ENCODE data around the gene TFPT. TPM values are rescaled to one million over a fixed set of nuclear protein-coding genes. Genes with fewer than 3 reads are reported as not detected.

Gene TFPT
- total RNA-seq, 1 donor from 2014 or later, result 13.0 TPM

DNA sequence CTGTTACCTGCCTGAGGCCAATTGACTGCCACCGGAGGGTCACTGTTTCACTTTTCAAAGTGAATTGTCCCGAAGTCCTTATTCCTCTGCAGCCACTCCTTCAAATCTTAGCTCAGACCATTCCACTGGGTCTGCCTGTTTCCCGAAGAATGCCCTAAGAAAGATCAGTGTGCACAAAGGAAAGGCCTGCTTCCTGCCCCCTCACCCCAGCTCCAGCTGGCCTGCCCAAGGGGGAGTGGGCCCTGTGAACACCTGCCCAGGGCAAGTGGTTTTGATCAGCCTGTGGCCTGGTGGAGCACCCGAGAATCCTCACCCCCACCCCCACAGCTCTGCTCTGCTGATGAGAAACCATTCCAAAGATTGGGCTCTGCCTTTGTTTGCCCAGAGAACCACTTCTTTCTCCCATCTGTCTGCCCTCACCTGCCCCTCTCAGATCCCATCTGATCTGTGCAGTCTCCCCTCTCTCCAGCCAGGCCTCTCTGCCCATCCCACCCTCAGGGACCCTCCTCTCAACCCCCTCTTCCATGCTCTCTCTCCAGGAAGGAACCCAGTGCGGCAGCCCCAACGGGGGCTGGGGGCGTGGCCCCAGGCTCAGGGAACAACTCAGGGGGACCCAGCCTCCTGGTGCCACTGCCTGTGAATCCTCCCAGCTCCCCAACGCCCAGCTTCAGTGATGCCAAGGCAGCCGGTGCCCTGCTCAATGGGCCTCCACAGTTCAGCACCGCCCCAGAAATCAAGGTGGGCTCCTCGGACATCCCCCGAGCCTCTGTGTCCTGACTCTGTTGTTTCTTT lies 33.8 kb upstream of the TFPT start:
- DNase-seq (ENCODE audit: low read depth), result peak; percentile 34

DNA sequence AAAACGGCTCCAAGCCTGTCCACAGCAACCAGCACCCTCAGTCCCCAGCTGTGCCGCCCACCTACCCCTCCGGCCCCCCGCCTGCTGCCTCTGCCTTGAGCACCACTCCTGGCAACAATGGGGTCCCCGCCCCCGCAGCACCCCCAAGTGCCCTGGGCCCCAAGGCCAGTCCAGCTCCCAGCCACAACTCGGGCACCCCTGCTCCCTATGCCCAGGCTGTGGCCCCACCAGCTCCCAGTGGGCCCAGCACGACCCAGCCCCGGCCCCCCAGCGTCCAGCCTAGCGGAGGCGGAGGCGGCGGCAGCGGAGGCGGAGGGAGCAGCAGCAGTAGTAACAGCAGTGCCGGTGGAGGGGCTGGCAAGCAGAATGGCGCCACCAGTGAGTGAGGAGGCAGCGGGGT lies 32.7 kb upstream of the TFPT start:
- DNase-seq (ENCODE audit: low read depth), result no peak

DNA sequence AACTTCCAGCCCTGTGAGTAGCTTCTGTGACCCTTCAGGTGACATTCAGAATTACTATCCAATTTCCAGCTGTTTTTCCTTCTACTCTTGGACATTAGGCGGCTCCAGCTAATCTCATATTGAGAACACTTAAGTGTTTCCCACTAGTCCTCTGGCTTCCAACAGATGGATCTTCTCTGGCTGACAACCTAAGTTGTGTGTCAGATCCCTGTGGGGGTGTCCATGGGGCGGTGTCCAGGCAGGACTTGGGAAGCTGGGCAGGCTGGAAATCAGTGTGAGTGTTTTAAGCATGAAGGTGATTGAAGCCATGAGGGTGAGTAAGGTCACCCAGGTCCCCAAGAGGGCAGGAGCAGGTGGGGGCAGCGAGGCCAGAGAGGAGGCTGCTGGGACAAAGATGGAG lies 32.2 kb upstream of the TFPT start:
- no peak for DNase-seq (ENCODE audit: low read depth)

DNA sequence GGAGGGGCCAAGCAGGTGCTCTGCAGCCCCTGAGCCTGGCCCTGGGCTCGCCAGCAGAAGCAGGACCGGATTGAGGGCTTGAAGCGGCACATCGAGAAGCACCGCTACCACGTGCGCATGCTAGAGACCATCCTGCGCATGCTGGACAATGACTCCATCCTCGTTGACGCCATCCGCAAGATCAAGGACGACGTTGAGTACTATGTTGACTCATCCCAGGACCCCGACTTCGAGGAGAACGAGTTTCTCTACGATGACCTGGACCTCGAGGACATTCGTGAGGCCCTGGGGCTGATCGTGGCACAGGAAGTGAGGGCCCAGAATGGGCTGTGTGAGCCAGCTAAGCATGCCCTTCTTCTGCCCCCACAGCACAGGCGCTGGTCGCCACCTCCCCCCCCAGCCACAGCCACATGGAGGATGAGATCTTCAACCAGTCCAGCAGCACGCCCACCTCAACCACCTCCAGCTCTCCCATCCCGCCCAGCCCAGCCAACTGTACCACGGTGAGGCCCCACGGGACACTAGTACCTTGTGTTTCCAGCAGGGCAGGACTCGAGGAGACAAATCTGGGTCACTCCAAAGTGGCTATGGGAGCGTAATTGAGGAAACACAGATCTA lies 30.2 kb upstream of the TFPT start:
- DNase-seq (ENCODE audit: low read depth), result no peak

DNA sequence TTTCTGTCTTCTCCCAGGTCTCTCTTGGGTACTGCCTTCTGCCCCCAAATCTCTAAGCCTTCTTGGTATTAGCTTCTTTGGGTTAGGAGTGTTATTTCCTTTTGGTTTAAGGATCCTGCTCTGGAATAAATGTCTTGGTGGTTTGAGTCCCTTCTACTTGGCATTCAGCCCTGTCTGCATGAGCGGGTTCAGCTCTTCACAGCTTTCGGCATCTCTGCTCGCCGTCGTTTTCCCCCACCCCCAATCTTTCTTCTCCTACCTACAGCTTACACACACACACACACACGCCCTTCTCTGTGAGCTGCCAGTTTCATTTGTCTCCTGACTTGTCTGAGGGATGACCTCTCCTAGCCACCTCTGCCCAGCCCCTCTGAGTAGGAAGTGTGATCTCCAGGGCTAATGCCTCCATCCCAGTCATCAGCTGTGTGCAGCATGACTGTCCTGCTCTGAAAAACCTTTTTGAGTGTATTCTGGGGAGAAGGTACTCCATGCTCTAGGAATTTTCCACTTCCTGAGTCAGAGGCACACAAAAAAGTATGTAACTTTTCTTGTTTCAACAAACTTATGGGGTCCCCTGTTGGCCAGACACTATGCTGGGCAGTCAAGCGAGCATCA lies 26.8 kb upstream of the TFPT start:
- no peak for DNase-seq (ENCODE audit: low read depth)

DNA sequence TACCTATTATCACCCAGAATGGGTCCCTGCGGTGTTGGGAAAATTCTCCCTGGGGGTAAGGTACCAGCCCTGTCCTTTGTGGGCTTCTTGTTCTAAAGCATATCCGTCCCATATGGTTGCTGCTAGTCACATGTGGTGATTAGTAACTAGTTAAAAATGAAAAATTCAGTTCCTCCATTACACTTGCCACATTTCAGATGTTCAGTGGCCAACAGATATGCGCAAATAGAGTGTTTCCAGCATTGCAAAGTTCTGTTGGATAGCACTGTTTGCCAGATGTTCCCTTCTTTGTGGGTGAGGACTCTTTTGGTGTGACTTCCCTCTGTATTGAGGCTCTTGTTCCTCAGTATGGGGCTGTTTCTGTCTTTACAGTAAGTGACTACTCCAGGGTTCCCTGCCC lies 25.9 kb upstream of the TFPT start:
- no peak for DNase-seq (ENCODE audit: low read depth)

DNA sequence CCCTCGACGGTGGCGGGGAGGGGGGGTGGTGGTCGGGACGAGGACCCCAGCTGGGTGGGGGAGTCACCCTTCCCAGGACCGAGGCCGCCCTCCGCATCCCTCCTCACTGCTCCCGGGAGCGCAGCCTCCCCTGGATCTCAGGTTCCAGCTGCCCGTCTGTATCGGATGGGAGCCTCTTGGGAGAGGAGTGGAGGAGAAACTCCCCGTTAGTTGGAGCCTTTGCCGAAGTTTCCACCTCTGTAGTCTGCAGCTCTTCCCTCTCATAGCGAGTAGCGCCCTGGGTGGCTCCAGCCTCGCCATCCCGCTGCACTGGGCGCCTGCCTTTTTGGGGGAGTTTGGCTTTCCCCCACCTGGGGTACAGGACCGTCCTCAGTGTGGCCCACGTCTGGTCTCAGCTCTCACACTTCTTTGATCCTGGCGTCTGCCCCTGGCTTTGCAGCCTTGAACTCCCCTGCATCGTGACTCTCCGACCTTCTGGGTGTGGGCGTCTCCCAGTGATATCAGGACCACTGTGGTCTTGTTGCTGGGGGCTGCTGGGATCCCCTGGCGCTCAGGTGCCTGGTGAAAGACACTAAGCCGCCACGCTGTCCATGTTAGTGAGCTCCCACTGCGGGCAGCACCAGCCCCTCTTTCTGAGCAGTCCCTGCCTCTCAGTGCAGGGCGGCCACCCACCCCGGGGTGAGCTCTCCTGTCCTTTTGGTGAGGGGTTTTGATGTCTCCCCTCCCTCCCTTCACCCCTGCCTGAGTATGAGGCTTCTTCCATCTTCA lies 23.2 kb upstream of the TFPT start:
- DNase-seq (ENCODE audit: low read depth), result no peak

DNA sequence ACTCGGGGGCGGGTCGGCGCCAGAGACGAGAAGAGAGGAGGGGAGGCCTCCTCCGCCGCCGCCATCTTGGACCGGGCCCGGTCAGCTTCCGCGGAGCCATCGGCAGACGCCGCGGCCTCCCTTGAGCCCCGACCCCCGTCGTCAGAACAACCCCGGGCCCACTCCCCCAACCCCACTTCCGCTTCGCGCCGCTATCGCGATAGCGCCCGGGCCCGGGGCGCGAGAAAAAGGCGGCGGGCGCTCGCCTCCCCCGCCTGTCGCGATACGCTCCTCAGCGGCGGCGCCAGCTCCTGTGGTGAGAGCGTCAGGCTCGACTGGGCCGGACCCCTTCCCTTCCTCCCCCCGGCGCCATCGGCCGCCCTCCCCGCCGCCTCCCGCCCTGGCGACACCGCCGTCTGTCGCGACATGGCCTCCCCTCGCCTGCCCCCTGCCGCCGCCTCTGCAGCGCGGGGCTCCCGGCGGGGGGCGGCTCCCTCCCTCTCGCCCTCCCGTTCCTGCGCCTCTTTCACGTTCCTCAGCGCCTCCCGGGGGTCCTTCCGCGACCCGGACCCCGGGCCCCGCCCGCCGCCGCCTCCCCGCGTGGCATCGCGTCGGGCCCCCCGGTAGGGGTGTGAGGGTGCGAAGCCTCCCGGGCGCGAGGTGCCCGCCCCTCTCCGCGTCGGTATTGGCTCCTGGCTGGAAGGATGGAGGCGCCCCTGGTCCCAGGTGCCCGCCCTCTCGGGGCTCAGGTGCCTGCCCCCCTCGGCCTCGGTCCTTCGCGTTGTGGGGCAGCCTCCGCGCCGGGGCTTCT lies 22.4 kb upstream of the TFPT start, which contains the start of gene CNOT3:
CNOT3 (plus strand) TSS at position 64 of the 790 bp plus-strand sequence. CDS start 5,217 bp downstream, outside the sequence.
- no peak for DNase-seq (ENCODE audit: low read depth)

DNA sequence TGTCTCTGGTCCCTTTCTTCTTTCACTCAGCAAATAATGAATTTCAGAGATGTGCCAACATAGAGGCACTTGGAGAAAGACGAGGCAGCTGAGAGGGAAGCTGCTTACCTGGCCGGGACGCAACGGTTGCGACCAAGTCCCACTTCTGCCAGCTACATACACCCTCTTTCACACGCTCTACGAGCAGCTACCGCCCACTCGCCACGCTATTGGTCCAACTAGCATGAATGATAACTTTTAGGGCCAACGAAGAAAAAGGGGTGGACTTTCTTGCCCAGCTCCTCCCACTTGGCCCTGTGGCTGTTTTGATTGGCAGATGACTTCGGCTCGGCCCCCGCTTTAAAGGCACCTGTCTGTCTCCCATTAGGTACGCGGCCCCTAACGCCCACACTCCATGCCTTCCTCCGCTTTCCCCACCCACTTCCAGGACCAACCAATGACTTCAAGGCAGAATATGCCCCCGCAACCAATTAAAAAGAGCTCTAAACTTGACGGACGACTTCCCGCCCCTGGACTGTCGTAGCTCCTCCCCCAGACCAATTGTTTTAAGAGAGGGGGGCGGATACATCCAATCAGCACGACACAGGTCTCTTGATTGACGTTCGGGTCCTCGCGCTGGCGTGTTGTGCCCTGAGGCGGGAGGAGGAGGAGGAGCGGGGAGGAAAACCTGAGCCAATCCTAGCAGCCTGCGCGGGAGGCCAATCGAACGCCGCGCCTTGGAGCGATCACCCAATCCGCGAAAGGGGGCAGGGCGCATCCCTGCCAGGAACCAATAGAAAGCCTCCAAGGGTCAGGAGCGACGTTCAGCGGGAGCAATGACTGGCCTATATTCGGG lies 21.6 kb upstream of the TFPT start:
- DNase-seq (ENCODE audit: low read depth), result peak; percentile 100

DNA sequence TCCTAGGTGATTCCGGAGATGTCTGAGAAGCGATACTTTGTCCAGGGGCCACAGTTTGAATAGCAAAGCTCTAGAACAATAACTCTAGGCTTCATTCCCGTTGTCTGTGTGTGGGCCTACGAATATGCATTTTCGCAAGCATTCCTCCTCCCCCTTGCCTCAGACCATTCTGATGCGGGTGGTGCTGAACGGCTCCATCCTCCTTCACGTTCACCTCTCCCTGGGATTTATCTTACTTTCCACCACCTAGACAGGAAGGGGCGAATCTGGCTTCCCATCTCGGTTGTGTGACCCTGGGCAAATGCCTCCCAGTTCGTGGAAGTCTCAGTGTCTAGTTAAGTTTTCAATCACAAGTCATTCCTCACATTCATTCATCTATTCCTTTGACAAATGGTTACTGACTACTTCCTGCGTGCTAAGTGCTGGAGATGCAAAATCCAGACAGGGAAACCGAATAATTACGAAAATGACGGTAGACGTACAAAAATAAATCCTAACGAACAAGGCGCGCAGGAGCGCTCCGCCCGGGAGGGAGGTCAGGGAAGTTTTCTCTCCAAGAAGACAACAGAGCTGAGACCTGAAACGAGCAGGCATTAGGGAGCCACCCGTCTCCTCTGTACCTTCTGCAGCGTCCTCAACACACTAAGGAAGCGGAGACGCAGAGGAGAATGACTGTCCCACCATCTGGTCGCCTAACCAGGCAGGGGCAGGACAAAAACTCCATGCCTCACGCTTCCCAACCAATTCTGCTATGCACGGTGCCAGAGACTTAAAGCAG lies 20.8 kb upstream of the TFPT start:
- DNase-seq (ENCODE audit: low read depth), result no peak

DNA sequence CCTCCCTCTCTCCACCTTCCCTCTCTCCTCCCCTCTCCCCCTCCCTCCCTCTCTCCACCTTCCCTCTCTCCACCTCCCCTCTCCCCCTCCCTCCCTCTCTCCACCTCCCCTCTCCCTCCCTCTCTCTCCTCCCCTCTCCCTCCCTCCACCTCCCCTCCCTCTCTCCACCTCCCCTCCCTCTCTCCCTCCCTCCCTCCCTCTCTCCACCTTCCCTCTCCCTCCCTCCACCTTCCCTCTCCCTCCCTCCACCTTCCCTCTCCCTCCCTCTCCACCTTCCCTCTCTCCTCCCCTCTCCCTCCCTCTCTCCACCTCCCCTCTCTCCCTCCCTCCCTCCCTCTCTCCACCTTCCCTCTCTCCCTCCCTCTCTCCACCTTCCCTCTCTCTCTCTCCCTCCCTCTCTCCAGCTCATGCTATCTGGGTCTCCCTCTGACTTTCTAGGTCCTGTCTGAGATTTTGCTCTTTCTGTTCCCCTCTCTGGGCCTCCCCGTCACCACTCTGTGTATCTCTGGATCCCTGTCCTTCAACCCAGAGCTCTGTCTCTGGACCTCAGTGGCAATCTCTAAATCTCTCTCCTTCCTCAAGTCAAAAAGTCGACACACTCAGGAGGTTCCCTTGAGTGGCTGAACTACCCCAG lies 18.6 kb upstream of the TFPT start:
- no peak for DNase-seq (ENCODE audit: low read depth)

DNA sequence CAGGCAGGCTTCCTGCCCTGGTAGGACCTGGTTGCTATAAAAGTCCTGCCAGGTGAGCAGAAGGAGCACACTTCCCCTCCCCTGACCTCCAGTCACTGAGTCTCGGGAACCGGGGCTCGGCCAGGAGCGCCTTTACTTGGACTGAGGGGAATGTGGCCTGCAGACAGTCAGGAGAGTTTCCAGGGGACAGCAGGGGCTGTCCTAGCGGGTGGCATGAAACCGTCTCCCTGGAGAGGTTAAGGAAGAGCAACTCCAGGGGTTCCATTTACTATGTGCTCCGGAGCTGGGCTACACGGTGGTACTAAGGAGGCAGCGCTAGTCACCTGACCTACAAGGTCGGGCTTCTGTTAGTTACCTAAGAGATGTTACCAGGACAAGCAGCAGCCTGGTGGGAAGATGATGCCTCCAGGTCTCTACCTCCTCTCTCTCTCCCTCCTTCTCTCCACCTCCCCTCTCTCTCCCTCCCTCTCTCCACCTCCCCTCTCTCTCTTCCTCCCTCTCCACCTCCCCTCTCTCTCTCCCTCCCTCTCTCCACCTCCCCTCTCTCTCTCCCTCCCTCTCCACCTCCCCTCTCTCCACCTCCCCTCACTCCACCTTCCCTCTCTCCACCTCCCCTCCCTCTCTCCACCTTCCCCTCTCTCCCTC lies 18.0 kb upstream of the TFPT start:
- DNase-seq (ENCODE audit: low read depth), result no peak

DNA sequence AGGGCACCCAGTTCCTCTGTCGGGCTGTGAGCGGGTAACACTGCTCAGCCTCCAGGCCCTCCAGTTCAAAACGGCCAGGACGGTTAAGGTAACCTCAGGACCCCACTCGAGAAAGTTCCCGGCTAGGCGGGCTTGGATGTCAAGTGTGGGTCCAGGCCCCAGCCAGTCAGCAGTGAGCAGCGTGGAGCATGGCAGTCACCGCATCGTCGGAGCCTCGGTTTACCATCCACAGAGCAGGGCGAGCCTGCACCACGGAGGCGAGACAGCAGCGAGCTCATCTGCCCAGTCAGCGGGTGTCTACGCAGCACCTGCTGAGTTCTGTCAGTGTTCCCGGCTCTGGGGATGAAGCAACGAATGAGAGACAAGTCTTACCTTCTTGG lies 14.2 kb upstream of the TFPT start:
- no peak for DNase-seq (ENCODE audit: low read depth)

DNA sequence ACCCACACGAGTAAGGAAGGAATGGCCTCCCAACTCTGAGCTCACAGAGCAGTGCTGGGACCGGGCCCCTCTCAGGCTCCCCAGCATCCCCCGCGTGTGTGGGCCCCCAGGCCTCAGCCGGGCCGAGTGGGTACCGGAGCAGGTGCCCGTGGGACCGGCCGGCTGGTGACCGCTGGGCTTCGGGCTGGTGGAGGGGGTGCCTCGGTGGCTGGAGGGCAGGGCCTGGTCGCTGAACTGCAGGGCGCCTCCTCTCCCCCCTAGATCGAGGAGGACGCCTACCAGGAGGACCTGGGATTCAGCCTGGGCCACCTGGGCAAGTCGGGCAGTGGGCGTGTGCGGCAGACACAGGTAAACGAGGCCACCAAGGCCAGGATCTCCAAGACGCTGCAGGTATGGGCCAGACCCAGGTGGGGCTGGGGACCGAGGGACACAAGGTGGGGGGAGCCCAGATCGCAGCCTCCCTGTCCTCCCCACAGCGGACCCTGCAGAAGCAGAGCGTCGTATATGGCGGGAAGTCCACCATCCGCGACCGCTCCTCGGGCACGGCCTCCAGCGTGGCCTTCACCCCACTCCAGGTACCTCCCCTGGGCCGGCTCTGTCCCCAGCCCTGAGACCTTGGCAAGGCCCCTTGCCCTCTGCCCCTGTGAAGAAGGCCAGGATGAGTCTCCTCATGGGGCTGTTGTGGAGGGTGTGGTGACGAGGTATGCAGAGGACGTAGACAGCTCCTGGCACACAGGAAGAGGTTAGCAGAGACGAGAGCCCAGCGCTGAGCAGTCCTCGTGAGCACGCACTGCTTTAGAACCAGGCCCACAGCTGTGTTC lies 13.5 kb upstream of the TFPT start:
- DNase-seq (ENCODE audit: low read depth), result no peak

DNA sequence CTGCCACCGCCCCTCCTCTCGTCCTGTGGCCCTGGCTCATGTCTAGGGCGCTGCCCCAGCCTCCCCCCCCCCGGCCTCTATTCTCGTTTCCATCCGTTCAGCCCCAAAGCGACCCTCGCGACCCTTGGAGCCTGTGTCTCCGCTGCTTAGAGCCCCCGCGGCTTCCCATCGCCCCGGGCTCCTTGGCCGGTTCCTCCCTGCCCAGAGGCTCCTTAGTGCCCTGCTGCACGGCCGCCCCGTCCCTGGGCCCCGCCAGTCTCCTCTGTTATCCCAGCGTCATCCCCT lies 12.9 kb upstream of the TFPT start:
- DNase-seq (ENCODE audit: low read depth), result no peak

DNA sequence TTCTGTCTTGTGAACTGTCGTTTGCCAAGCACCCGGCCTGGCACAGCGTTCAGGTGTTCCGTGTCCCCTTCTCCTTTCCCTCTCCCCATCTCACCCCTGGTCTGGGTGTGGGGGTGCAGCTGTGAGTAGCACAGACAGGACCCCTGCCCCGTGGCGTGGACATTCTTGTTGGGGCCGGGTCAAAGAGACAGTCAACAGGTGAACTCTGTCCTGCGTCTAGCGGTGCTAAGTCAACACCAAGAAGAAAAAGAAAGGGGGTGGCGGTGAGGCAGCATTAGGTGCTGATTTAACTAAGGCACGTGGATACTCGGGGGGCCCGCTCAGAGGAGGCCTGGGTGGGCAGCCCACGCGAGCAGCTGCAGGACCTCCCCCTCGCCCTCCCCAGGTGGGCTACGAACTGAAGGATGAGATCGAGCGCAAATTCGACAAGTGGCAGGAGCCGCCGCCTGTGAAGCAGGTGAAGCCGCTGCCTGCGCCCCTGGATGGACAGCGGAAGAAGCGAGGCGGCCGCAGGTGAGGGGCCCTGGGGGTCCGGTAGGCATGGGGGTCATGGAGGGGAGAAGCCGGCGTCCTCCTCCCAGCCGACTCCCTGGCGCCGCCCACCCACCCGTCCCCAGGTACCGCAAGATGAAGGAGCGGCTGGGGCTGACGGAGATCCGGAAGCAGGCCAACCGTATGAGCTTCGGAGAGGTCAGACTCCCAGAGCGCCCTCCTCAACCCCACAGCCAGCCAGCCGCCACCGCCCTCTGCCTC lies 12.4 kb upstream of the TFPT start:
- no peak for DNase-seq (ENCODE audit: low read depth)

DNA sequence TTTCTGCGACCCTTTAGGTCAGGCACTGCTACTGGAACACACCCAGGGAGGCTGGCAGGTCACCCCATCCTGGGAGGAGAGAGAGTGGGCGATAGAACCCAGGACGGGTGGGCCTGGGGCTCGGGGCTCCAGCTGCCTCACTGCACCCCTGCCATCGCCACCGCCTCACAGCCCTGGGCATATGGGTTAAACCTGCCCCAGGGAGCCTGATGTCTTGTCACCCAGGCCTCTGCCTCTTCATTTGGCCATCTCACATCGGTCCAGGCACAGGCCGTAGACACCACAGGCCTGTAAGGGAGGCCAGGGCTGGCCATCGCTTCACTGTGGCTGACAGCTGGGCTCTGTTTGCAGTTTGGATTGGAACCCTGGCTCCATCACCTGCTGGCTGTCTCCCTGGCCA lies 10.3 kb upstream of the TFPT start:
- no peak for DNase-seq (ENCODE audit: low read depth)
